ENCODE data around the gene GSN. TPM values are rescaled to one million over a fixed set of nuclear protein-coding genes. Genes with fewer than 3 reads are reported as not detected.
A peak's percentile ranks its signal among the peaks of the same experiment; 100 is the strongest.

The GSN gene
- total and polyA plus RNA-seq, 2 of the 13 experiments (the other 11 are each of a cell fraction or from before 2014, with no cell fraction given) = 294 to 307 TPM

DNA sequence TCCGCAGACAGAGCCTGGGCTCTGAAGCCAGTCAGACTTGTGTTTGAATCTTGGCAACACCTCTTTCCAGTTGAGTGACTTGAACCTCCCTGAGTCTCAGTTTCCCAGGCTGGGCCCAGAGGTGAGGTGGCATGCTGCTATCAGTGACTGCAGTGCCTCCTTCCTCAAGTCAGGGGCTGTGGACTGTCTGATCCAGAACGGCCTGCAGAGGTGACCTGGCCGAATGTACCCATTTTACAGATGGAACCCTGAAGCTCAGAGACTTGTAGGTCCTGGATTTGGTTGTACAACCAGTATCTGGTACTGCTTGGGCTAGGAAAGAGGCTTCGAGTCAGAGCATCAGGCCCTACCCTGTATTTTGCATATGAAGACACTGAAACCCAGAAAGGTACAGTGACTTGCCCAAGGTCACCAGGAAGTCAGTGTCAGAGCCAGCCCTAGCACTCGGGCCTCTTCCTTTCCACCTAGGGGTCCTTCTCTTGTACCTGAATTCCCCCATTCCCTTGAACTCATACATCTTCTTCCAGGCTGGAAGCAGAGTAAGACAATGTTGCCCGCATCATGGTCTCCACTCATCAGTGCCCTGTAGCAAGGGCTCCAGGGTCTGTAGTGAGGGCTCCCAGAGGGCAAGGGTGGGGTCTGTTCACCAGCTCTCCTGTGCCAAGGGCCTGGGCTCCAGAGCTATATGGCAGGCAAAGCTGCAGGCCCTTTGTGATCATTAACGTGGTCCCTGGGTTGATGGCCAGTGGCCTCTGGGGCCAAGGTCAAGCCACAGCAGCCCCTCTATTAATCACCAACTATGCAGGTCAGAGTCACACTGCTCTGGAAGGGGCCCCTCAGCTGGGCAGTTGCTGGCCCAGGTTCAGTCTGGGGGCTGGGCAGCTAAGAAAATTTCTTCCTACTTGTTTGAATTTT, 28.5 kb downstream of the GSN start (continued):
- TF ChIP-seq SP5 (CRISPR knock-in tag; IDR thresholded peaks at IDR 0.05; ENCODE audit: borderline replicate concordance, low read depth) = peak; percentile 66; the same call in 1 of the 2 replicates
- TF ChIP-seq PHF8 (CRISPR knock-in tag; IDR thresholded peaks at IDR 0.05) = peak; percentile 24
- TF ChIP-seq ZNF746 (CRISPR knock-in tag; IDR thresholded peaks at IDR 0.05) = peak; percentile 80
- peak; percentile 57; the same call in 1 of the 2 replicates for TF ChIP-seq ZNF430 (CRISPR knock-in tag; IDR thresholded peaks at IDR 0.05)
- 0 out of 2 replicates have a peak, but pooled peaks have one; percentile 20 for TF ChIP-seq HINFP (CRISPR knock-in tag; IDR thresholded peaks at IDR 0.05; ENCODE audit: low read depth)
- no peak for TF ChIP-seq ZNF615 (CRISPR knock-in tag; IDR thresholded peaks at IDR 0.05; ENCODE audit: borderline replicate concordance)
- no peak for TF ChIP-seq ZNF329 (CRISPR knock-in tag; IDR thresholded peaks at IDR 0.05; ENCODE audit: low read depth)
- peak; percentile 81 for TF ChIP-seq NCOR1 (IDR thresholded peaks at IDR 0.05; ENCODE audit: borderline replicate concordance, low read length)
- TF ChIP-seq NR2F1 (CRISPR knock-in tag; IDR thresholded peaks at IDR 0.05) = peak; percentile 96 to 98
- peak; percentile 67; the same call in 1 of the 2 replicates for TF ChIP-seq MLX (CRISPR knock-in tag; IDR thresholded peaks at IDR 0.05)
- TF ChIP-seq IRX3 (CRISPR knock-in tag; IDR thresholded peaks at IDR 0.05; ENCODE audit: borderline replicate concordance, low read depth) = no peak
- TF ChIP-seq NFE2 (CRISPR knock-in tag; IDR thresholded peaks at IDR 0.05) = no peak
- peak; percentile 83 for TF ChIP-seq ZNF263 (CRISPR knock-in tag; IDR thresholded peaks at IDR 0.05)
- no peak for TF ChIP-seq TSC22D2 (CRISPR knock-in tag; IDR thresholded peaks at IDR 0.05; ENCODE audit: borderline replicate concordance)
- no peak for TF ChIP-seq HES4 (CRISPR knock-in tag; IDR thresholded peaks at IDR 0.05; ENCODE audit: borderline replicate concordance)
- TF ChIP-seq FOXC1 (CRISPR knock-in tag; IDR thresholded peaks at IDR 0.05; ENCODE audit: borderline replicate concordance) = peak; percentile 62; the same call in 1 of the 2 replicates
- TF ChIP-seq SIN3B (IDR thresholded peaks at IDR 0.05; ENCODE audit: low read length) = no peak
- TF ChIP-seq, protein P1, sequence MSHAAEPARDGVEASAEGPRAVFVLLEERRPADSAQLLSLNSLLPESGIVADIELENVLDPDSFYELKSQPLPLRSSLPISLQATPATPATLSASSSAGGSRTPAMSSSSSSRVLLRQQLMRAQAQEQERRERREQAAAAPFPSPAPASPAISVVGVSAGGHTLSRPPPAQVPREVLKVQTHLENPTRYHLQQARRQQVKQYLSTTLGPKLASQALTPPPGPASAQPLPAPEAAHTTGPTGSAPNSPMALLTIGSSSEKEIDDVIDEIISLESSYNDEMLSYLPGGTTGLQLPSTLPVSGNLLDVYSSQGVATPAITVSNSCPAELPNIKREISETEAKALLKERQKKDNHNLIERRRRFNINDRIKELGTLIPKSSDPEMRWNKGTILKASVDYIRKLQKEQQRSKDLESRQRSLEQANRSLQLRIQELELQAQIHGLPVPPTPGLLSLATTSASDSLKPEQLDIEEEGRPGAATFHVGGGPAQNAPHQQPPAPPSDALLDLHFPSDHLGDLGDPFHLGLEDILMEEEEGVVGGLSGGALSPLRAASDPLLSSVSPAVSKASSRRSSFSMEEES (CRISPR knock-in tag; IDR thresholded peaks at IDR 0.05) = peak; percentile 74; the same call in 1 of the 2 replicates
- peak; percentile 72 for TF ChIP-seq THAP11 (CRISPR knock-in tag; IDR thresholded peaks at IDR 0.05)
- TF ChIP-seq, protein P2, sequence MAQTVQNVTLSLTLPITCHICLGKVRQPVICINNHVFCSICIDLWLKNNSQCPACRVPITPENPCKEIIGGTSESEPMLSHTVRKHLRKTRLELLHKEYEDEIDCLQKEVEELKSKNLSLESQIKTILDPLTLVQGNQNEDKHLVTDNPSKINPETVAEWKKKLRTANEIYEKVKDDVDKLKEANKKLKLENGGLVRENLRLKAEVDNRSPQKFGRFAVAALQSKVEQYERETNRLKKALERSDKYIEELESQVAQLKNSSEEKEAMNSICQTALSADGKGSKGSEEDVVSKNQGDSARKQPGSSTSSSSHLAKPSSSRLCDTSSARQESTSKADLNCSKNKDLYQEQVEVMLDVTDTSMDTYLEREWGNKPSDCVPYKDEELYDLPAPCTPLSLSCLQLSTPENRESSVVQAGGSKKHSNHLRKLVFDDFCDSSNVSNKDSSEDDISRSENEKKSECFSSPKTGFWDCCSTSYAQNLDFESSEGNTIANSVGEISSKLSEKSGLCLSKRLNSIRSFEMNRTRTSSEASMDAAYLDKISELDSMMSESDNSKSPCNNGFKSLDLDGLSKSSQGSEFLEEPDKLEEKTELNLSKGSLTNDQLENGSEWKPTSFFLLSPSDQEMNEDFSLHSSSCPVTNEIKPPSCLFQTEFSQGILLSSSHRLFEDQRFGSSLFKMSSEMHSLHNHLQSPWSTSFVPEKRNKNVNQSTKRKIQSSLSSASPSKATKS (CRISPR knock-in tag; IDR thresholded peaks at IDR 0.05) = no peak
- peak; percentile 46; the same call in 1 of the 2 replicates for TF ChIP-seq ZNF580 (CRISPR knock-in tag; IDR thresholded peaks at IDR 0.05; ENCODE audit: borderline replicate concordance, low read depth)
- no peak for TF ChIP-seq ZSCAN22 (CRISPR knock-in tag; IDR thresholded peaks at IDR 0.05)
- TF ChIP-seq SALL1 (CRISPR knock-in tag; IDR thresholded peaks at IDR 0.05) = peak; percentile 97

All from HepG2 (cell line).